Activated CD8-positive, alpha-beta T cell treated with anti-CD3 and anti-CD28 coated beads for 36 hours (primary cell): Measurements from ENCODE around the gene TMEM11. TPM values are rescaled to one million over a fixed set of nuclear protein-coding genes. Genes with fewer than 3 reads are reported as not detected.
"Not testable (repeated sequence)": the region's sequence is repeated elsewhere in the genome, so short reads cannot be mapped to it uniquely, and the experiment has no call there.

Experiments
- ATAC-seq: fragments of 200-7000 bp; cut with Tn5 transposase; one replicate; pipeline ENCODE4 v1.10.0; 2021; ENCODE audit warnings: mild to moderate bottlenecking, moderate library complexity
- CTCF ChIA-PET: fragments of 350-600 bp; sonication (Branson Sonifier 250); formaldehyde crosslinking; loops from one replicate; lab custom pipeline; 2021; ENCODE audit warnings: antibody characterized with exemption; lab: Charles Lee
- POLR2A ChIA-PET: fragments of 350-600 bp; sonication (Branson Sonifier 250); formaldehyde crosslinking; loops from one replicate; lab custom pipeline; 2021; ENCODE audit warnings: antibody characterized with exemption; lab: Charles Lee
- DNase-seq: peaks from one replicate; pipeline ENCODE4 v3.0.0-alpha.2; 2020
- H3K27ac Mint-ChIP-seq: one replicate; pipeline ENCODE4 v1.8.0; 2021; ENCODE audit warnings: mild to moderate bottlenecking, mixed read lengths
- H3K27me3 Mint-ChIP-seq: one replicate; pipeline ENCODE4 v1.8.0; 2021; ENCODE audit warnings: mixed read lengths
- H3K36me3 Mint-ChIP-seq: one replicate; pipeline ENCODE4 v1.8.0; 2021; ENCODE audit warnings: low read depth, mixed read lengths
- H3K4me1 Mint-ChIP-seq: one replicate; pipeline ENCODE4 v1.8.0; 2021; ENCODE audit warnings: low read depth, mixed read lengths
- H3K4me3 Mint-ChIP-seq: one replicate; pipeline ENCODE4 v1.8.0; 2021; ENCODE audit warnings: mild to moderate bottlenecking, moderate library complexity, mixed read lengths
- H3K9me3 Mint-ChIP-seq: one replicate; pipeline ENCODE4 v1.8.0; 2021; ENCODE audit warnings: mixed read lengths
- intact Hi-C: fragments of 100-400 bp; cut with micrococcal nuclease; formaldehyde crosslinking; loops from one replicate; pipeline ENCODE4 v1.10.0; 2022
- total RNA-seq, 2 experiments: library from RNA; stranded (reverse); gene quantifications; one replicate each; pipeline ENCODE4 v1.2.3, GENCODE V29; 2021
- TF ChIP-seq, protein P1 (sequence below): fragments of 200-600 bp; IDR thresholded peaks from one replicate; pipeline ENCODE4 v1.8.0; 2022; ENCODE audit warnings: antibody characterized with exemption, mild to moderate bottlenecking

Gene TMEM11
- total RNA-seq, 2 experiments from 2014 or later: 26.2 to 28.9 TPM

DNA sequence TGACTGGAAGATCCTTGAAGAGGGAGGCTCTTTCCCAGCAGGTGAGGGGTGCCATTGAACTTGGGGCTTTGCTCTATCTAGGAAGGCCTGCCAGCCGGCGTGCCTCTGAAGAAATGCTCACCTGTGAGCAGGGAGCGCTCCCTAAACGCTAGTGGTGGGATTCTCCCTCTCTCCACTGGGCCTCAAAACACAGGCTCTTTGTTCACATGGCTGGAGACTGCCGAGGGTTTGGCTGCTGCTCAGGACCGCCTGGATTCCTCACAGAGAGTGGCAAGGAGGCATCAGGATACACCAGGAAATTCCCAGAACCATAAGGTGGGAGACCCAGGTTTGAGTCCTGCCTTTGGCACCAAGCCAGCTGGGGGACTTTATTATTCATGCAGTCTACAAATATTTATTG, 17.6 kb upstream of the TMEM11 start:
- Mint-ChIP-seq H3K36me3 (peaks cover 7% of the 10 kb centered on the region), H3K4me1 (no peaks in the 10 kb centered on the region), H3K27me3 (no peaks in the 10 kb centered on the region), H3K27ac (no peak overlapping the region), H3K4me3 (no peak overlapping the region), H3K9me3 (peaks cover 7% of the 10 kb centered on the region)
- POLR2A ChIA-PET: no interaction called here
- no peak for ATAC-seq
- DNase-seq: no peak
- CTCF ChIA-PET: no interaction called here
- intact Hi-C loops: no loop called here
- TF ChIP-seq, protein P1, sequence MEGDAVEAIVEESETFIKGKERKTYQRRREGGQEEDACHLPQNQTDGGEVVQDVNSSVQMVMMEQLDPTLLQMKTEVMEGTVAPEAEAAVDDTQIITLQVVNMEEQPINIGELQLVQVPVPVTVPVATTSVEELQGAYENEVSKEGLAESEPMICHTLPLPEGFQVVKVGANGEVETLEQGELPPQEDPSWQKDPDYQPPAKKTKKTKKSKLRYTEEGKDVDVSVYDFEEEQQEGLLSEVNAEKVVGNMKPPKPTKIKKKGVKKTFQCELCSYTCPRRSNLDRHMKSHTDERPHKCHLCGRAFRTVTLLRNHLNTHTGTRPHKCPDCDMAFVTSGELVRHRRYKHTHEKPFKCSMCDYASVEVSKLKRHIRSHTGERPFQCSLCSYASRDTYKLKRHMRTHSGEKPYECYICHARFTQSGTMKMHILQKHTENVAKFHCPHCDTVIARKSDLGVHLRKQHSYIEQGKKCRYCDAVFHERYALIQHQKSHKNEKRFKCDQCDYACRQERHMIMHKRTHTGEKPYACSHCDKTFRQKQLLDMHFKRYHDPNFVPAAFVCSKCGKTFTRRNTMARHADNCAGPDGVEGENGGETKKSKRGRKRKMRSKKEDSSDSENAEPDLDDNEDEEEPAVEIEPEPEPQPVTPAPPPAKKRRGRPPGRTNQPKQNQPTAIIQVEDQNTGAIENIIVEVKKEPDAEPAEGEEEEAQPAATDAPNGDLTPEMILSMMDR: no peak

DNA sequence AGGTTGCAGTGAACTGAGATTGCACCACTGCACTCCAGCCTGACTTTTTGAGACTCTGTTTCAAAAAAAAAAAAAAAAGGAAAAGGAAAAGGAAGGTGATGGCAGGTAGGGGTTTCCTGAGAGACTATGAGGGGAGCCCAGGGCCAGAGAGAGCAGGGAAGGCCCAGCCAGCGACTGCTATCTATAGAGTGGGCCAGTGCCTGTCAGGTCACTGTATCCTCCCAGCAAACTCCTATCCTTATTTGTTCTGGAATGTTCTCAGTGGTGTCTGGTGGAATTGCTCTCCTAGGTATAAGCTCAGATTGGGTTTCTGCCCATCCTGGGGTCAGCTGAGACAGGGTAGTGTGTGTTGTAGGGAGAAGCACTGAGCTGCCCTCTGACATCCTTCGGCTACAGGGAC, 14.9 kb upstream of the TMEM11 start:
- peaks cover 7% of the 10 kb centered on the region for H3K9me3 Mint-ChIP-seq
- ChIA-PET POLR2A (interaction anchor here (0.9 kb wide), 1 partner anchor 13 kb away, joined by 3 read pairs; no protein-coding TSS in a partner anchor), CTCF (interaction anchor here (0.6 kb wide), 1 partner anchor 19 kb away, joined by 3 read pairs; no protein-coding TSS in a partner anchor)
- DNase-seq (no peak), ATAC-seq (no peak)
- H3K27ac Mint-ChIP-seq: no peak overlapping the region
- peaks cover 7% of the 10 kb centered on the region for H3K36me3 Mint-ChIP-seq
- no peak overlapping the region for H3K4me3 Mint-ChIP-seq
- no peaks in the 10 kb centered on the region for H3K4me1 Mint-ChIP-seq
- no peaks in the 10 kb centered on the region for H3K27me3 Mint-ChIP-seq
- intact Hi-C loops: no loop called here
- TF ChIP-seq, protein P1: no peak

DNA sequence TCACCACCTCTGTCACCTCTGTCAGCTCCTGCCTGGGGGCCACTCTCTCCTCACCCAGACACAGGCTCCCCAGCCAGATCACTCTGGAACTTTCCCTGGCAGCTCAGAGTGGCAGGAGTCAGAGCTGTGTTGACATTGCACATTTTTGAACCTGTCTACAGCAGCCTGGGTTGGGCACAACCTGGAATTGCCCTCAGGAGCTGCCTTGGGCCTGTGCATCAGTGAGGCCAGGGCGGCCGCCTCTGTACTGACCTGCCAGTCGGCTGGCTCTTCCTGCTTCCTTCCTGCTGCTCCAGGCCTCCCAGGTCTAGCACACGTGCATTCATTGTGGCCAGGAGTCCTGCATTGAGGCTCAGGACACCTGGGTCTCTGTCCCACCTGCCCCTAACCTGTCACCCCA, 14.2 kb upstream of the TMEM11 start:
- no peak overlapping the region for H3K27ac Mint-ChIP-seq
- ChIA-PET CTCF (no interaction called here), POLR2A (no interaction called here)

DNA sequence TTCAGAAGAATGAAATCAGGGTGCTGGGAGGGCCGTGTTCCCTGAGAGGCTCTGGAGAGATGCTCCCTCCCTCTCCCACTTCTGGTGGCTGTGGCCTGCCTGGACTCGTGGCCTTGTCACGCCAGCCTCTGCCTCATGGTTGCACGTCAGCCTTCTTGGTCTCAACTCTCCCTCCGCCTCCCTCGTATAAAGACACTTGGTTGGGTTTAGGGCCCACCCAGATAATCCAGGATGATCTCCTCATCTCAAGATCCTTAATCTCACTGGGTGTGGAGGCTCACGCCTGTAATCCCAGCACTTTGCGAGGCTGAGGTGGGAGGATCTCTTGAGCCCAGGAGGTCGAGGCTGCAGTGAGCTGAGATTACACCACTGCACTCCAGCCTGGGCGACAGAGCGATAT, 13.3 kb upstream of the TMEM11 start:
- intact Hi-C loops, DNase-seq, ATAC-seq, H3K27me3 Mint-ChIP-seq, H3K27ac Mint-ChIP-seq, H3K9me3 Mint-ChIP-seq, POLR2A ChIA-PET, H3K4me3 Mint-ChIP-seq, CTCF ChIA-PET, H3K4me1 Mint-ChIP-seq: not testable (repeated sequence)
- H3K36me3 Mint-ChIP-seq: peaks cover 11% of the 10 kb centered on the region

More for the DNA sequence above, 14.2 kb upstream of the TMEM11 start:
- DNase-seq (no peak), ATAC-seq (no peak)
- H3K4me1 Mint-ChIP-seq: no peaks in the 10 kb centered on the region
- peaks cover 7% of the 10 kb centered on the region for H3K9me3 Mint-ChIP-seq
- H3K36me3 Mint-ChIP-seq: peaks cover 7% of the 10 kb centered on the region
- no peaks in the 10 kb centered on the region for H3K27me3 Mint-ChIP-seq
- TF ChIP-seq, protein P1: no peak
- intact Hi-C loops: no loop called here
- H3K4me3 Mint-ChIP-seq: no peak overlapping the region

DNA sequence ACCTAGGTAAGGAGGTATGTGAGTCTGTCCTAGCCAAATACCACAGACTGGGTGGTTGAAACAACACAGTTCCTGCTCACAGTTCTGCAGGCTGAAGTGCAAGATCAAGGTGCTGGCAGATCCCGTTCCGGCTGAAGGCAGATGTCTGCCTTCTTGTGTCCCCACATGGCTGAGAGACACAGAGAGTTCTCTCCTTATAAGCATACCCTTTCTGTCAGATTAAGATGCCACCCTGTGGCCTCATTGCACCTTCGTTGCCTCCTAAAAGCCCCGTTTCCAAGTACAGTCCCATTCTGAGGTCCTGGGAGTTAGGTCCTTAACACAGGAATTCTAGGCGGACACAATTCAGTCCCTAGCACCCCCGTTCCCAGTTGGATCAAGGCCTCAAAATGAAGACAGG, 9.1 kb upstream of the TMEM11 start:
- peaks cover 19% of the 10 kb centered on the region for H3K36me3 Mint-ChIP-seq
- no peaks in the 10 kb centered on the region for H3K9me3 Mint-ChIP-seq
- DNase-seq (no peak), ATAC-seq (no peak)
- intact Hi-C loops: no loop called here
- no peaks in the 10 kb centered on the region for H3K27me3 Mint-ChIP-seq
- POLR2A ChIA-PET: no interaction called here
- H3K4me1 Mint-ChIP-seq: peaks cover 5% of the 10 kb centered on the region
- TF ChIP-seq, protein P1: no peak
- no peak overlapping the region for H3K4me3 Mint-ChIP-seq
- CTCF ChIA-PET: no interaction called here
- H3K27ac Mint-ChIP-seq: no peak overlapping the region
